DOHH2 (cell line): ENCODE measurements around the gene NGDN.
"Not testable (repeated sequence)": the region's sequence is repeated elsewhere in the genome, so short reads cannot be mapped to it uniquely, and the experiment has no call there.

ENCODE experiments used
- H3F3A ChIP-seq: fragments of 200-600 bp; sonication (generic), shearing (Covaris generic); 2 replicates; pipeline ENCODE4 v1.6.0; 2016; ENCODE audit warnings: antibody characterized with exemption, mild to moderate bottlenecking; ENCODE audit not compliant: control insufficient read depth, insufficient read depth
- H3K27ac ChIP-seq: fragments of 200-600 bp; sonication (generic); 2 replicates; pipeline ENCODE4 v1.5.1; 2014; ENCODE audit warnings: low read depth, mild to moderate bottlenecking, low read length, moderate library complexity
- H3K27me3 ChIP-seq: fragments of 200-600 bp; sonication (generic); 2 replicates; pipeline ENCODE4 v1.6.1; 2014; ENCODE audit warnings: mild to moderate bottlenecking, low read length, mixed read lengths; ENCODE audit not compliant: control insufficient read depth
- H3K36me3 ChIP-seq: fragments of 200-600 bp; sonication (generic); 2 replicates; pipeline ENCODE4 v1.6.1; 2014; ENCODE audit warnings: mild to moderate bottlenecking, low read length, moderate library complexity, mixed read lengths; ENCODE audit not compliant: control insufficient read depth
- H3K4me1 ChIP-seq: fragments of 200-600 bp; sonication (generic); 2 replicates; pipeline ENCODE4 v1.6.1; 2014; ENCODE audit warnings: mild to moderate bottlenecking, low read length, mixed read lengths; ENCODE audit not compliant: control insufficient read depth
- H3K4me2 ChIP-seq: fragments of 200-600 bp; sonication (generic); 2 replicates; pipeline ENCODE4 v1.6.0; 2014; ENCODE audit warnings: mild to moderate bottlenecking, low read length, moderate library complexity
- H3K4me3 ChIP-seq: fragments of 200-600 bp; sonication (generic); 2 replicates; pipeline ENCODE4 v1.5.1; 2014; ENCODE audit warnings: mild to moderate bottlenecking, low read length, mixed read lengths
- H3K79me2 ChIP-seq: fragments of 200-600 bp; sonication (generic); 2 replicates; pipeline ENCODE4 v1.6.1; 2014; ENCODE audit warnings: mild to moderate bottlenecking, low read length, mixed read lengths; ENCODE audit not compliant: control insufficient read depth
- H3K9me2 ChIP-seq: fragments of 200-600 bp; sonication (generic); replicated peaks from 2 replicates; pipeline ENCODE4 v1.6.1; 2014; ENCODE audit warnings: mild to moderate bottlenecking, low read length, mixed read lengths; ENCODE audit not compliant: control insufficient read depth
- H3K9me3 ChIP-seq: fragments of 200-600 bp; sonication (generic); 2 replicates; pipeline ENCODE4 v1.6.1; 2014; ENCODE audit warnings: antibody characterized with exemption, low read length, mixed read lengths; ENCODE audit not compliant: control insufficient read depth, insufficient read depth
- H4K20me1 ChIP-seq: fragments of 200-600 bp; sonication (generic); 2 replicates; pipeline ENCODE4 v1.6.0; 2014; ENCODE audit warnings: low read depth, mild to moderate bottlenecking, antibody characterized with exemption, low read length, moderate library complexity; ENCODE audit not compliant: control insufficient read depth, insufficient read depth
- EZH2phosphoT487 ChIP-seq: fragments of 200-600 bp; sonication (generic); IDR thresholded peaks from 2 replicates; pipeline ENCODE4 v1.6.1; 2017; ENCODE audit warnings: borderline replicate concordance, mild to moderate bottlenecking, antibody characterized with exemption, low read length, moderate library complexity, mixed read lengths
- TF ChIP-seq, protein P1 (sequence below): fragments of 200-600 bp; sonication (generic); IDR thresholded peaks from one replicate; pipeline ENCODE4 v1.5.1; 2014; ENCODE audit warnings: antibody characterized with exemption, mild to moderate bottlenecking, low read depth, low read length; ENCODE audit not compliant: poor library complexity, severe bottlenecking

The NGDN gene

DNA sequence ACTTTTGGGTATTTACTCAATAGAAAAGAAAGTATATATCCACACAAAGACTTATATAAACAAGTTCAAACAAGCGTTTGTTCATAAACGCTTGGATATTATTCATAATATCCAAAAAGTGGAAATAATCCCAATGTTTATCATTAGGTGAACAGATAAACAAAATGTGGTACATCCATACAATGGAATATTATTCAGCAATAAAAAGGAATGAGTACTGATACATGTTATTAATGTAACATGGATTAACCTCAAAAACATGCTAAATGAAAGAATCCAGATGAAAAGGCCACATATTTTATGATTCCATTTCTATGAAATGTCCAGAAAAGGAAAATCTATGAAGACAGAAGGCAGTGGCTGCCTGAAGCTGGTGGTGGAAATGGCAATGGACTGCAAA, 17.3 kb upstream of the NGDN start:
- no peak overlapping the region for H3K27ac ChIP-seq
- H3K36me3 ChIP-seq, result no peaks in the 10 kb centered on the region
- peaks cover 11% of the 10 kb centered on the region; the same call in 1 of the 2 replicates for H3K27me3 ChIP-seq
- H3K9me3 ChIP-seq, result no peaks in the 10 kb centered on the region
- no peaks in the 10 kb centered on the region for H3K4me1 ChIP-seq
- no peak overlapping the region for H3K4me3 ChIP-seq
- H3F3A ChIP-seq, result no peaks in the 10 kb centered on the region
- H3K9me2 ChIP-seq, result no peaks in the 10 kb centered on the region
- H3K4me2 ChIP-seq, result no peak overlapping the region
- no peaks in the 10 kb centered on the region for H3K79me2 ChIP-seq
- TF ChIP-seq, protein P1, sequence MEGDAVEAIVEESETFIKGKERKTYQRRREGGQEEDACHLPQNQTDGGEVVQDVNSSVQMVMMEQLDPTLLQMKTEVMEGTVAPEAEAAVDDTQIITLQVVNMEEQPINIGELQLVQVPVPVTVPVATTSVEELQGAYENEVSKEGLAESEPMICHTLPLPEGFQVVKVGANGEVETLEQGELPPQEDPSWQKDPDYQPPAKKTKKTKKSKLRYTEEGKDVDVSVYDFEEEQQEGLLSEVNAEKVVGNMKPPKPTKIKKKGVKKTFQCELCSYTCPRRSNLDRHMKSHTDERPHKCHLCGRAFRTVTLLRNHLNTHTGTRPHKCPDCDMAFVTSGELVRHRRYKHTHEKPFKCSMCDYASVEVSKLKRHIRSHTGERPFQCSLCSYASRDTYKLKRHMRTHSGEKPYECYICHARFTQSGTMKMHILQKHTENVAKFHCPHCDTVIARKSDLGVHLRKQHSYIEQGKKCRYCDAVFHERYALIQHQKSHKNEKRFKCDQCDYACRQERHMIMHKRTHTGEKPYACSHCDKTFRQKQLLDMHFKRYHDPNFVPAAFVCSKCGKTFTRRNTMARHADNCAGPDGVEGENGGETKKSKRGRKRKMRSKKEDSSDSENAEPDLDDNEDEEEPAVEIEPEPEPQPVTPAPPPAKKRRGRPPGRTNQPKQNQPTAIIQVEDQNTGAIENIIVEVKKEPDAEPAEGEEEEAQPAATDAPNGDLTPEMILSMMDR, result no peak
- no peak for TF ChIP-seq EZH2phosphoT487
- no peaks in the 10 kb centered on the region for H4K20me1 ChIP-seq

DNA sequence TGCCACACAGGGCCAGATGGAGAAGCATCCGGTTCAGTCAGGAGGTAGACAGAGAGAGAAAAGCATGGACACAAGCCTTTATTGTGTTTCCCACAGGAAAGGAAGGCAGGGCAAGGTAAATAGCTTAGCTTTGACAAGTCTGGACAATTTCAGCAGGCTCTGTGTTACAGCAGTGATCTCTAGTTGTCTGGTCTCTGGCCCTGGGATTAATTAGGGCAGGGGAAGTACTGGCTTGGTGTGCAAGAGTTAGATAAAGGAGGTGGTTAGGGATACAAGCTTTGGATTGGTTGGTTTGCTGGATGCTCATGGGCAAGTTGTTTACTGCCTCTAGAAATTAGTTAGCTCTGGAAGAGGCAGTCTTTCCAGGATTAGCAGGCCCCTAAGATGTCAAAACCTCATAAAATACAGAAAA, 15.1 kb upstream of the NGDN start:
- Histone ChIP-seq H3K36me3 (no peaks in the 10 kb centered on the region), H3K9me3 (no peaks in the 10 kb centered on the region), H3K4me1 (no peaks in the 10 kb centered on the region), H3K27me3 (peaks cover 11% of the 10 kb centered on the region; the same call in 1 of the 2 replicates), H3K4me3 (no peak overlapping the region), H3K27ac (no peak overlapping the region), H4K20me1 (no peaks in the 10 kb centered on the region), H3K4me2 (no peak overlapping the region), H3F3A (no peaks in the 10 kb centered on the region), H3K79me2 (no peaks in the 10 kb centered on the region), H3K9me2 (no peaks in the 10 kb centered on the region)
- TF ChIP-seq EZH2phosphoT487, result no peak
- TF ChIP-seq, protein P1, result no peak

DNA sequence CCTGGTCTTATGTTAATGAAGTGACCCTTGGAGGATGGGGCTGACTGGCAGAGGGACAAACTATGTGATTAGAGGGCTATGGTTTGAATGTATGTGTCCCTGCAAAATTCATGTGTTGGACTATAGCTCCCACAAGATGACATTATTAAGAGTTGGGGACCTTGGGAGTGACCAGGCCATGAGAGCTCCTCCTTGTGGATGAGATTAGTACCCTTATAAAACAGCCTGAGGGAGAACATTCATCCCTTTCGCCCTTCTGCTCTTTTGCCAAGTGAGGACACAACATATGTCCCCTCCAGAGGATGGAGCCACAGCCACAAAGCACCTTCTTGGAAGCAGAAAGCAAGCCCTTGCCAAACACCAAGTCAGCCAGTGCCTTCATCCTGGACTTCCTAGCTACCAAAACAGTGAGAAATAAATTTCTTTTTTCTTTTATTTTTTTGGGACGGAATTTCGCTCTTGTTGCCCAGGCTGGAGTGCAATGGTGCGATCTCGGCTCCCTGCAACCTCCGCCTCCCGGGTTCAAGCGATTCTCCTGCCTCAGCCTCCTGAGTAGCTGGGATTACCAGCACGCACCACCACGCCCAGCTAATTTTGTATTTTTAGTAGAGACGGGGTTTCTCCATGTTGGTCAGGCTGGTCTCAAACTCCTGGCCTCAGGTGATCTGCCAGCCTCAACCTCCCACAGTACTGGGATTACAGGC, 12.5 kb upstream of the NGDN start:
- TF ChIP-seq, protein P1, result peak; percentile 16
- not testable (repeated sequence) for H3K79me2 ChIP-seq, H3K4me1 ChIP-seq, H3K4me2 ChIP-seq, H3K27ac ChIP-seq, H3F3A ChIP-seq, H4K20me1 ChIP-seq, H3K9me2 ChIP-seq, H3K9me3 ChIP-seq, H3K4me3 ChIP-seq, H3K36me3 ChIP-seq
- H3K27me3 ChIP-seq, result peaks cover 14% of the 10 kb centered on the region
